Astrocyte (in vitro differentiated cells and primary cell): ENCODE measurements around the gene RAPGEF3. TPM values are rescaled to one million over a fixed set of nuclear protein-coding genes. Genes with fewer than 3 reads are reported as not detected.

Experiments
- DNase-seq: peaks from one replicate; pipeline ENCODE4 v3.0.0-alpha.2; 2010; ENCODE audit warnings: low read depth
- FAIRE-seq: peaks from 2 replicates; lab custom pipeline; 2011; peaks lifted over from hg19 to GRCh38; lab: Jason Lieb, UNC
- H2AFZ ChIP-seq: 2 replicates; pipeline ENCODE4 v1.6.0; 2012; ENCODE audit warnings: low read depth, low read length, inconsistent platforms
- H3K27ac ChIP-seq: 2 replicates; pipeline ENCODE4 v1.5.1; 2011; ENCODE audit warnings: low read depth, low read length, inconsistent platforms
- H3K27me3 ChIP-seq: 2 replicates; pipeline ENCODE4 v1.6.0; 2011; ENCODE audit warnings: low read length, inconsistent platforms; ENCODE audit not compliant: insufficient read depth
- H3K36me3 ChIP-seq: 2 replicates; pipeline ENCODE4 v1.5.1; 2011; ENCODE audit warnings: low read length, inconsistent platforms; ENCODE audit not compliant: insufficient read depth
- H3K4me1 ChIP-seq: 2 replicates; pipeline ENCODE4 v1.5.1; 2011; ENCODE audit warnings: low read length, inconsistent platforms; ENCODE audit not compliant: insufficient read depth
- H3K4me2 ChIP-seq: 2 replicates; pipeline ENCODE4 v1.6.0; 2012; ENCODE audit warnings: low read length, inconsistent platforms
- H3K4me3 ChIP-seq: 2 replicates; pipeline ENCODE4 v1.5.1; 2011; ENCODE audit warnings: low read depth, mild to moderate bottlenecking, low read length, inconsistent platforms; ENCODE audit not compliant: insufficient read depth
- H3K79me2 ChIP-seq: 2 replicates; pipeline ENCODE4 v1.6.0; 2012; ENCODE audit warnings: mild to moderate bottlenecking, low read length, inconsistent platforms; ENCODE audit not compliant: insufficient read depth
- H3K9ac ChIP-seq: 2 replicates; pipeline ENCODE4 v1.6.0; 2012; ENCODE audit warnings: mild to moderate bottlenecking, low read length, inconsistent platforms
- H3K9me3 ChIP-seq: 2 replicates; pipeline ENCODE4 v1.5.1; 2012; ENCODE audit warnings: low read depth, mild to moderate bottlenecking, low read length, inconsistent platforms; ENCODE audit not compliant: insufficient read depth
- H4K20me1 ChIP-seq: 2 replicates; pipeline ENCODE4 v1.6.0; 2012; ENCODE audit warnings: low read length, inconsistent platforms; ENCODE audit not compliant: insufficient read depth
- H3K27ac Mint-ChIP-seq: one replicate; pipeline ENCODE4 v1.8.0; 2021; ENCODE audit warnings: mild to moderate bottlenecking, mixed read lengths; ENCODE audit not compliant: unreplicated experiment
- H3K27me3 Mint-ChIP-seq: one replicate; pipeline ENCODE4 v1.8.0; 2021; ENCODE audit warnings: low read depth, mixed read lengths; ENCODE audit not compliant: unreplicated experiment
- H3K36me3 Mint-ChIP-seq: one replicate; pipeline ENCODE4 v1.8.0; 2021; ENCODE audit warnings: low read depth, mixed read lengths; ENCODE audit not compliant: unreplicated experiment
- H3K4me1 Mint-ChIP-seq: one replicate; pipeline ENCODE4 v1.8.0; 2021; ENCODE audit warnings: low read depth, mixed read lengths; ENCODE audit not compliant: unreplicated experiment
- H3K4me3 Mint-ChIP-seq: one replicate; pipeline ENCODE4 v1.8.0; 2021; ENCODE audit warnings: mild to moderate bottlenecking, moderate library complexity, mixed read lengths; ENCODE audit not compliant: unreplicated experiment
- H3K9me3 Mint-ChIP-seq: one replicate; pipeline ENCODE4 v1.8.0; 2021; ENCODE audit warnings: mild to moderate bottlenecking, mixed read lengths; ENCODE audit not compliant: unreplicated experiment
- CTCF ChIP-seq: IDR thresholded peaks from 2 replicates; pipeline ENCODE4 v1.5.1; 2011; ENCODE audit warnings: low read depth, mild to moderate bottlenecking, inconsistent platforms, low read length, moderate library complexity; ENCODE audit not compliant: insufficient read depth
- EZH2 ChIP-seq: IDR thresholded peaks from 2 replicates; pipeline ENCODE4 v1.6.1; 2012; ENCODE audit warnings: mild to moderate bottlenecking, low read length, inconsistent platforms; ENCODE audit not compliant: insufficient read depth
- total RNA-seq: library from RNA; stranded (reverse); gene quantifications from 2 replicates; pipeline ENCODE4 v1.2.1, GENCODE V29; 2021

Gene RAPGEF3
- total RNA-seq, 1 donor from 2014 or later: 5.9 TPM

- H3K9me3 ChIP-seq: no peaks in the 10 kb centered on the region
- no peaks in the 10 kb centered on the region for H3K27me3 ChIP-seq
- H2AFZ ChIP-seq: peak overlapping the region; percentile 28
- H3K9ac ChIP-seq: no peak overlapping the region
- no peak for FAIRE-seq
- Mint-ChIP-seq H3K4me1 (peaks cover 24% of the 10 kb centered on the region), H3K9me3 (peaks cover 5% of the 10 kb centered on the region), H3K4me3 (no peak overlapping the region), H3K27me3 (peaks cover 41% of the 10 kb centered on the region), H3K27ac (no peak overlapping the region), H3K36me3 (peaks cover 5% of the 10 kb centered on the region)
- no peaks in the 10 kb centered on the region for H3K79me2 ChIP-seq
- H3K4me3 ChIP-seq: no peak overlapping the region
- H4K20me1 ChIP-seq: no peaks in the 10 kb centered on the region
- peak overlapping the region; percentile 40 for H3K4me2 ChIP-seq
- H3K4me1 ChIP-seq: peaks cover 8% of the 10 kb centered on the region
- TF ChIP-seq EZH2: no peak
- no peak for TF ChIP-seq CTCF
- no peak overlapping the region for H3K27ac ChIP-seq
- no peaks in the 10 kb centered on the region for H3K36me3 ChIP-seq
- peak; percentile 78 for DNase-seq
Observed at GRCh38 chr12:47725893-47726292, 32.8 kb downstream of the RAPGEF3 start.

GRCh38 chr12:47725091-47725772 is 33.4 kb downstream of the RAPGEF3 start, which contains the start of gene ENDOU:
Gene ENDOU (minus strand): TSS chr12:47725490. CDS start chr12:47725413, 77 bp downstream.
- Histone ChIP-seq H3K4me1 (peaks cover 8% of the 10 kb centered on the region), H3K9me3 (no peaks in the 10 kb centered on the region), H3K27ac (no peak within 1 kb of the TSS), H3K4me3 (no peak within 1 kb of the TSS), H3K27me3 (no peaks in the 10 kb centered on the region), H4K20me1 (no peaks in the 10 kb centered on the region), H3K36me3 (no peaks in the 10 kb centered on the region), H3K4me2 (peak within 1 kb of the TSS; percentile 40), H2AFZ (peak within 1 kb of the TSS; percentile 28), H3K9ac (no peak within 1 kb of the TSS), H3K79me2 (no peaks in the 10 kb centered on the region)
- DNase-seq (no peak), FAIRE-seq (no peak)
- no peak within 1 kb of the TSS for H3K4me3 Mint-ChIP-seq
- no peak for TF ChIP-seq CTCF
- no peak for TF ChIP-seq EZH2
- peaks cover 24% of the 10 kb centered on the region for H3K4me1 Mint-ChIP-seq
- peaks cover 5% of the 10 kb centered on the region for H3K36me3 Mint-ChIP-seq
- no peak within 1 kb of the TSS for H3K27ac Mint-ChIP-seq
- H3K27me3 Mint-ChIP-seq: peaks cover 43% of the 10 kb centered on the region
- H3K9me3 Mint-ChIP-seq: peaks cover 5% of the 10 kb centered on the region

GRCh38 chr12:47722941-47723631 is 35.6 kb downstream of the RAPGEF3 start:
- Histone ChIP-seq H3K36me3 (no peaks in the 10 kb centered on the region), H3K79me2 (no peaks in the 10 kb centered on the region), H3K4me2 (no peak overlapping the region), H3K27ac (no peak overlapping the region), H3K9me3 (no peaks in the 10 kb centered on the region), H3K9ac (no peak overlapping the region), H3K27me3 (no peaks in the 10 kb centered on the region), H3K4me1 (peaks cover 8% of the 10 kb centered on the region), H2AFZ (no peak overlapping the region), H4K20me1 (no peaks in the 10 kb centered on the region), H3K4me3 (no peak overlapping the region)
- TF ChIP-seq EZH2 (no peak), CTCF (no peak)
- peaks cover 5% of the 10 kb centered on the region for H3K36me3 Mint-ChIP-seq
- H3K9me3 Mint-ChIP-seq: peaks cover 3% of the 10 kb centered on the region
- DNase-seq (no peak), FAIRE-seq (no peak)
- H3K4me1 Mint-ChIP-seq: peaks cover 19% of the 10 kb centered on the region
- H3K27me3 Mint-ChIP-seq: peaks cover 37% of the 10 kb centered on the region
- H3K4me3 Mint-ChIP-seq: no peak overlapping the region
- no peak overlapping the region for H3K27ac Mint-ChIP-seq
